PC-9 (cell line): ENCODE measurements around the gene BCAS3. TPM values are rescaled to one million over a fixed set of nuclear protein-coding genes. Genes with fewer than 3 reads are reported as not detected.
"Not testable (repeated sequence)": the region's sequence is repeated elsewhere in the genome, so short reads cannot be mapped to it uniquely, and the experiment has no call there.

Experiments
- BruUV-seq: library from RNA; stranded (reverse); fragments of 400-500 nt; replicated peaks from 2 replicates; lab custom pipeline; 2021; lab: Mats Ljungman, UMichigan
- CTCF ChIA-PET: fragments of 300-600 bp; sonication (Branson Sonifier 250); formaldehyde crosslinking; loops from one replicate; lab custom pipeline; 2022; ENCODE audit warnings: antibody characterized with exemption; lab: Charles Lee
- POLR2A ChIA-PET: fragments of 300-600 bp; sonication (Branson Sonifier 250); formaldehyde crosslinking; loops from one replicate; lab custom pipeline; 2022; ENCODE audit warnings: antibody characterized with exemption; ENCODE audit not compliant: unreplicated experiment; lab: Charles Lee
- DNase-seq, 2 experiments: peaks; one replicate each; pipeline versions ENCODE4 v3.0.0 to v3.0.0-alpha.2; 2015 to 2022; ENCODE audit warnings: mixed read lengths in 1 of 2
- H2AFZ ChIP-seq: fragments of 200-600 bp; sonication (generic); 2 replicates; pipeline ENCODE4 v1.8.1; 2017; ENCODE audit warnings: antibody characterized with exemption
- H3F3A ChIP-seq: fragments of 200-600 bp; sonication (generic); 2 replicates; pipeline ENCODE4 v1.8.1; 2017; ENCODE audit warnings: antibody characterized with exemption, mild to moderate bottlenecking, low read depth; ENCODE audit not compliant: insufficient read depth
- H3K27ac ChIP-seq: fragments of 200-600 bp; sonication (generic); 2 replicates; pipeline ENCODE4 v1.6.1; 2016; ENCODE audit warnings: mixed run types
- H3K27me3 ChIP-seq: fragments of 200-600 bp; sonication (generic); 2 replicates; pipeline ENCODE4 v1.6.1; 2016; ENCODE audit warnings: low read depth, mixed run types; ENCODE audit not compliant: insufficient read depth
- H3K36me3 ChIP-seq: fragments of 200-600 bp; sonication (generic); 2 replicates; pipeline ENCODE4 v1.6.1; 2016; ENCODE audit warnings: low read depth, mixed run types
- H3K4me1 ChIP-seq: fragments of 200-600 bp; sonication (generic); replicated peaks from 2 replicates; pipeline ENCODE4 v1.6.1; 2016; ENCODE audit warnings: mixed run types; ENCODE audit not compliant: insufficient read depth
- H3K4me2 ChIP-seq: fragments of 200-600 bp; sonication (generic); 2 replicates; pipeline ENCODE4 v1.6.1; 2017; ENCODE audit warnings: mixed run types
- H3K4me3 ChIP-seq: fragments of 200-600 bp; sonication (generic); 2 replicates; pipeline ENCODE4 v1.6.1; 2016; ENCODE audit warnings: mixed run types
- H3K79me2 ChIP-seq: fragments of 200-600 bp; sonication (generic); 2 replicates; pipeline ENCODE4 v1.6.1; 2017; ENCODE audit warnings: low read depth, mixed run types
- H3K9me2 ChIP-seq: fragments of 200-600 bp; sonication (generic); 2 replicates; pipeline ENCODE4 v1.8.1; 2017; ENCODE audit warnings: mild to moderate bottlenecking; ENCODE audit not compliant: insufficient read depth
- H3K9me3 ChIP-seq: fragments of 200-600 bp; sonication (generic); 2 replicates; pipeline ENCODE4 v1.8.1; 2016; ENCODE audit warnings: low read depth; ENCODE audit not compliant: insufficient read depth
- H4K20me1 ChIP-seq: fragments of 200-600 bp; sonication (generic); 2 replicates; pipeline ENCODE4 v1.8.1; 2017; ENCODE audit not compliant: insufficient read depth
- EZH2 ChIP-seq: fragments of 200-600 bp; sonication (generic); IDR thresholded peaks from 2 replicates; pipeline ENCODE4 v1.8.0; 2017; ENCODE audit warnings: antibody characterized with exemption, low read depth
- intact Hi-C: fragments of 100-400 bp; cut with micrococcal nuclease; formaldehyde crosslinking; loops from one replicate; pipeline ENCODE4 v1.10.0; 2022; ENCODE audit not compliant: unreplicated experiment
- total RNA-seq: library from RNA; stranded (reverse); gene quantifications from 2 replicates; pipeline ENCODE4 v1.2.3, GENCODE V29; 2021
- TF ChIP-seq, protein P1 (sequence below): fragments of 200-600 bp; sonication (generic); conservative IDR thresholded peaks from 2 replicates; pipeline ENCODE4 v1.6.1; 2017; ENCODE audit warnings: mixed run types, antibody characterized with exemption, mild to moderate bottlenecking, moderate library complexity

The BCAS3 gene
- total RNA-seq, 1 experiment from 2014 or later: 26.0 TPM

DNA sequence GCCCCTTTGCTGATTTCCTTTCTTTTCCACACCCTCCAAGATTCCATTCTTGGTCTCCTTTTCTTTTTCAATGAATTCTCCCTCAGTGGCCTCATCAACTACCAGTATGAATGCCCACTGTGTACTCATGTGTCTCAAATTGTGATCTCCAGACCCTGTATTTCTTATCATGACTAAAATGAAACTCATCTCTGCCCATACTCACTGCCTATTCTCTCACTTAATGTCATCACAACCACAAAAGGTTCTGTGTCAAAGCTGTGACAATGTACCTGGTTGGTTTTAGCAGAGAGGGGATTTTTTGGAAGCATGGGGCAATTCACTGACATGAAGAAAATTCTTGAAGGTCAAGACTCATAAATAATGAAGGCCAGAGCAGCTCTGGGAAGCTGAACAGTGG lies 763.0 kb downstream of the BCAS3 start:
- Histone ChIP-seq H3K4me2 (no peak overlapping the region), H3K27ac (no peak overlapping the region), H2AFZ (no peak overlapping the region), H3K36me3 (no peaks in the 10 kb centered on the region), H3F3A (no peaks in the 10 kb centered on the region), H3K79me2 (no peaks in the 10 kb centered on the region), H4K20me1 (no peaks in the 10 kb centered on the region), H3K9me3 (peaks cover 5% of the 10 kb centered on the region; the same call in 1 of the 2 replicates), H3K4me1 (no peaks in the 10 kb centered on the region), H3K27me3 (no peaks in the 10 kb centered on the region), H3K9me2 (no peaks in the 10 kb centered on the region), H3K4me3 (no peak overlapping the region)
- no peak for DNase-seq
- no peak for TF ChIP-seq EZH2
- TF ChIP-seq, protein P1, sequence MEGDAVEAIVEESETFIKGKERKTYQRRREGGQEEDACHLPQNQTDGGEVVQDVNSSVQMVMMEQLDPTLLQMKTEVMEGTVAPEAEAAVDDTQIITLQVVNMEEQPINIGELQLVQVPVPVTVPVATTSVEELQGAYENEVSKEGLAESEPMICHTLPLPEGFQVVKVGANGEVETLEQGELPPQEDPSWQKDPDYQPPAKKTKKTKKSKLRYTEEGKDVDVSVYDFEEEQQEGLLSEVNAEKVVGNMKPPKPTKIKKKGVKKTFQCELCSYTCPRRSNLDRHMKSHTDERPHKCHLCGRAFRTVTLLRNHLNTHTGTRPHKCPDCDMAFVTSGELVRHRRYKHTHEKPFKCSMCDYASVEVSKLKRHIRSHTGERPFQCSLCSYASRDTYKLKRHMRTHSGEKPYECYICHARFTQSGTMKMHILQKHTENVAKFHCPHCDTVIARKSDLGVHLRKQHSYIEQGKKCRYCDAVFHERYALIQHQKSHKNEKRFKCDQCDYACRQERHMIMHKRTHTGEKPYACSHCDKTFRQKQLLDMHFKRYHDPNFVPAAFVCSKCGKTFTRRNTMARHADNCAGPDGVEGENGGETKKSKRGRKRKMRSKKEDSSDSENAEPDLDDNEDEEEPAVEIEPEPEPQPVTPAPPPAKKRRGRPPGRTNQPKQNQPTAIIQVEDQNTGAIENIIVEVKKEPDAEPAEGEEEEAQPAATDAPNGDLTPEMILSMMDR: no peak
- POLR2A ChIA-PET: no interaction called here
- CTCF ChIA-PET: no interaction called here
- no TSS peak for BruUV-seq
- intact Hi-C loops: no loop called here

DNA sequence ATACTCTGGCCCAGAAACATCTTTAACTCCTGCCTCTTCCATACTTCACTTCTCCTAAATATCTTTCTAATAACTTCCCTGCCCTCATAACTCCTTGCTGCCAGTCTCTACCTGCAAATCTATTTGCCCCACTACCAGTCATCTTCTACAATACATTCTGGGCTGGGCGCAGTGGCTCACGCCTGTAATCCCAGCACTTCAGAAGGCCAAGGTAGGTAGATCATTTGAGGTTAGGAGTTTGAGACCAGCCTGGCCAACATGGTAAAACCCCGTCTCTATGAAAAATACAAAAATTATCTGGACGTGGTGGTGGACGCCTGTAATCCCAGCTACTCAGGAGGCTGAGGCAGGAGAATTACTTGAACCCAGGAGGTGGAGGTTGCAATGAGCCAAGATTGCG lies 763.9 kb downstream of the BCAS3 start:
- H3K4me2 ChIP-seq, POLR2A ChIA-PET, intact Hi-C loops, H3K9me3 ChIP-seq, H2AFZ ChIP-seq, H3K36me3 ChIP-seq, H3K27ac ChIP-seq, H4K20me1 ChIP-seq, H3K4me1 ChIP-seq, H3F3A ChIP-seq, H3K27me3 ChIP-seq, H3K79me2 ChIP-seq, H3K9me2 ChIP-seq, CTCF ChIA-PET, BruUV-seq, DNase-seq, H3K4me3 ChIP-seq: not testable (repeated sequence)

DNA sequence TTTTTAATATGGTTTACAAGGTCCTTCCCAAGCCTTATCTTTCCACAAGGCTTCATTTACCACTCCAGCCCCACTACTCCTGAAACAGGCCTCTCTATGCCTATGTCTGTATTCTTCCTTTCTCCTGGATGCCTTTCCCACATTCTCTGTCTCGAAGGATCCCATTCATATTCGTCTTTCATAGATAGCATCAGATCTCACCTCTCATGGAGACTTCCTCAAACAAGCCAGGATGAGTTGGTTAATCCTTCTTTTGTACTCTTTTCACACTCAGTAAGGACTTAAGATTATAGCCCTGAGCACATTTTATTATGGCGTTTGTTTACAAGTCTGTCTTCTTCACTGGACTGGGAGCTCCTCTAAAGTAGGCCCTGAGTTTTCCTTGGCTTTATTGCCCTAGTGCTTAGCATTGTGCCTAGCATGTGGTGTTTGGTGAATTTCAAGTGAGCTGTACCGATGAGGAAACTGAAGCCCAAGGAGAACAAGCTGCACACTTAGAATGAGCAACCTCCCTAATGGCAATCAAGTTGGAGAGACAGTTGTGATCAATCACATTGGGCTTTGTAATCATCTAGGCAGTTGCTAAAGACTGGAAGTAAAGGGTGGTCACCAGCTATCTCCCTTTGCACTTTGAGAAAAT lies 764.6 kb downstream of the BCAS3 start:
- ChIA-PET CTCF (no interaction called here), POLR2A (no interaction called here)
- Histone ChIP-seq H2AFZ (no peak overlapping the region), H3F3A (no peaks in the 10 kb centered on the region), H3K9me3 (peaks cover 5% of the 10 kb centered on the region; the same call in 1 of the 2 replicates), H3K27me3 (no peaks in the 10 kb centered on the region), H3K4me3 (no peak overlapping the region), H3K9me2 (no peaks in the 10 kb centered on the region), H3K27ac (no peak overlapping the region), H4K20me1 (no peaks in the 10 kb centered on the region), H3K79me2 (no peaks in the 10 kb centered on the region), H3K36me3 (no peaks in the 10 kb centered on the region), H3K4me2 (no peak overlapping the region), H3K4me1 (no peaks in the 10 kb centered on the region)
- intact Hi-C loops: no loop called here
- no TSS peak for BruUV-seq
- TF ChIP-seq, protein P1: no peak
- no peak for TF ChIP-seq EZH2
- DNase-seq: no peak

Other genes starting within 250 kb of the BCAS3 start
- 27.5 and 32.5 TPM in 2 replicates for gene APPBP2, start 151.6 kb upstream of the BCAS3 start, total RNA-seq
- 10.4 and 12.1 TPM in 2 replicates for gene PPM1D, start 77.7 kb upstream of the BCAS3 start, total RNA-seq